K562 (cell line): ENCODE measurements around the gene IRF2BP2. TPM values are rescaled to one million over a fixed set of nuclear protein-coding genes. Genes with fewer than 3 reads are reported as not detected.

Experiments used
- ELK3 ChIP-seq: fragments of 450-650 bp; formaldehyde crosslinking; IDR thresholded peaks from 2 replicates; pipeline ENCODE4 v1.4.0; 2020; ENCODE audit warnings: mild to moderate bottlenecking
- GTF2A2 ChIP-seq: IDR thresholded peaks from 2 replicates; pipeline ENCODE4 v1.6.1; 2016; ENCODE audit warnings: mild to moderate bottlenecking, missing genetic modification characterization, missing compliant biosample characterization
- HDGF ChIP-seq: fragments of 450-650 bp; IDR thresholded peaks from 2 replicates; pipeline ENCODE4 v1.6.1; 2016
- MLLT1 ChIP-seq, 2 experiments: fragments of 450-650 bp; IDR thresholded peaks; 2 replicates each; pipeline ENCODE4 v1.6.1; 2016
- NR3C1 ChIP-seq: sonication (generic); formaldehyde crosslinking; IDR thresholded peaks from 2 replicates; pipeline ENCODE4 v1.8.1; 2022; ENCODE audit warnings: missing genetic modification reagents
- NUFIP1 ChIP-seq: fragments of 450-650 bp; IDR thresholded peaks from 2 replicates; pipeline ENCODE4 v1.6.1; 2018; ENCODE audit not compliant: partially characterized antibody
- POLR2B ChIP-seq: fragments of 450-650 bp; IDR thresholded peaks from 2 replicates; pipeline ENCODE4 v1.6.1; 2018; ENCODE audit warnings: low read depth; ENCODE audit not compliant: partially characterized antibody
- RHOXF2B ChIP-seq: fragments of 250-450 bp; sonication (Bioruptor Pico); conservative IDR thresholded peaks from 2 replicates; pipeline ENCODE4 v1.5.1; 2021
- SMAD4 ChIP-seq: fragments of 250-450 bp; sonication (Bioruptor Pico); conservative IDR thresholded peaks from 2 replicates; pipeline ENCODE4 v1.8.0; 2021; ENCODE audit warnings: inconsistent platforms, mild to moderate bottlenecking, moderate library complexity
- TEAD4 ChIP-seq, 2 experiments: sonication (generic) in 1 of 2; formaldehyde crosslinking in 1 of 2; IDR thresholded peaks; 2 replicates each; pipeline versions ENCODE4 v1.6.1 to v1.8.0; 2012 to 2022; ENCODE audit warnings: borderline replicate concordance in 1 of 2, inconsistent platforms in 1 of 2, low read length in 1 of 2, mild to moderate bottlenecking in 1 of 2, missing genetic modification reagents in 1 of 2
- ZBTB17 ChIP-seq: fragments of 450-650 bp; formaldehyde crosslinking; IDR thresholded peaks from 2 replicates; pipeline ENCODE4 v1.4.0; 2020; ENCODE audit warnings: mild to moderate bottlenecking
- ZBTB34 ChIP-seq: fragments of 250-450 bp; sonication (Bioruptor Pico); IDR thresholded peaks from 2 replicates; pipeline ENCODE4 v1.8.0; 2021; ENCODE audit warnings: mild to moderate bottlenecking, moderate library complexity
- ZBTB9 ChIP-seq: fragments of 450-650 bp; formaldehyde crosslinking; IDR thresholded peaks from 2 replicates; pipeline ENCODE4 v1.4.0; 2020; ENCODE audit warnings: mild to moderate bottlenecking, moderate library complexity
- ZNF512 ChIP-seq: IDR thresholded peaks from 2 replicates; pipeline ENCODE4 v1.6.1; 2016; ENCODE audit warnings: missing genetic modification characterization, missing compliant biosample characterization
- ZNF740 ChIP-seq, 3 experiments: fragments of 200-800 bp in 1 of 3; sonication (Bioruptor generic) in 1 of 3; sonication (generic) in 1 of 3; formaldehyde crosslinking in 1 of 3; IDR thresholded peaks; 2 replicates each; pipeline versions ENCODE4 v1.6.1 to v1.8.0; 2016 to 2022; ENCODE audit warnings: mild to moderate bottlenecking in 2 of 3, missing compliant biosample characterization in 2 of 3, missing genetic modification characterization in 2 of 3, missing genetic modification reagents in 1 of 3
- polyA plus RNA-seq, 8 experiments: library from polyadenylated mRNA; depleted of rRNA in 4 of 8; stranded (reverse) in 5 of 8; unstranded in 3 of 8; fragments of >200 nt; fragmentation: Nextera tagmentation in 2 of 8; fragmentation: Illumina TruSeq in 1 of 8; extraction: Ambion mirVana in 2 of 8; extraction: Trizol in 1 of 8; gene quantifications; 2 replicates each; pipeline versions ENCODE4 v1.2.1 to v1.2.3, GENCODE V29; 2011 to 2014; ENCODE audit warnings: inconsistent platforms in 1 of 8, missing spikeins in 1 of 8
- total RNA-seq, 7 experiments: library from RNA; depleted of rRNA in 6 of 7; stranded (reverse); fragments of >200 nt in 6 of 7; fragmentation: Illumina TruSeq in 2 of 7; extraction: Trizol in 2 of 7; gene quantifications; 2 replicates each; pipeline versions ENCODE4 v1.2.1 to v1.2.3, GENCODE V29; 2011 to 2021; ENCODE audit warnings: low replicate concordance in 1 of 7
- TF ChIP-seq, protein P1 (sequence below): fragments of 450-650 bp; formaldehyde crosslinking; IDR thresholded peaks from 2 replicates; pipeline ENCODE4 v1.4.0; 2022; ENCODE audit warnings: missing genetic modification characterization

IRF2BP2 gene
- total and polyA plus RNA-seq, 9 of the 15 experiments (the other 6 are each of a cell fraction or from before 2014, with no cell fraction given): 7.7 to 68.6 (median 22.1) TPM

- TF ChIP-seq TEAD4 (IDR thresholded peaks at IDR 0.05; ENCODE audit: low read length): no peak
- TF ChIP-seq TEAD4 (CRISPR knock-in tag; IDR thresholded peaks at IDR 0.05; ENCODE audit: borderline replicate concordance): no peak
- TF ChIP-seq SMAD4 (CRISPR knock-in tag): peak; percentile 12; the same call in 1 of the 2 replicates
- no peak for TF ChIP-seq ZNF740 (CRISPR knock-in tag; IDR thresholded peaks at IDR 0.05)
- TF ChIP-seq ZNF740 (tag; IDR thresholded peaks at IDR 0.05): 0 out of 4 replicates have a peak, but pooled peaks of 1 of the 2 experiments have one; percentile 45
- no peak for TF ChIP-seq NUFIP1
- peak; percentile 9 for TF ChIP-seq POLR2B
- TF ChIP-seq, protein P1, sequence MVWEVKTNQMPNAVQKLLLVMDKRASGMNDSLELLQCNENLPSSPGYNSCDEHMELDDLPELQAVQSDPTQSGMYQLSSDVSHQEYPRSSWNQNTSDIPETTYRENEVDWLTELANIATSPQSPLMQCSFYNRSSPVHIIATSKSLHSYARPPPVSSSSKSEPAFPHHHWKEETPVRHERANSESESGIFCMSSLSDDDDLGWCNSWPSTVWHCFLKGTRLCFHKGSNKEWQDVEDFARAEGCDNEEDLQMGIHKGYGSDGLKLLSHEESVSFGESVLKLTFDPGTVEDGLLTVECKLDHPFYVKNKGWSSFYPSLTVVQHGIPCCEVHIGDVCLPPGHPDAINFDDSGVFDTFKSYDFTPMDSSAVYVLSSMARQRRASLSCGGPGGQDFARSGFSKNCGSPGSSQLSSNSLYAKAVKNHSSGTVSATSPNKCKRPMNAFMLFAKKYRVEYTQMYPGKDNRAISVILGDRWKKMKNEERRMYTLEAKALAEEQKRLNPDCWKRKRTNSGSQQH: 0 out of 2 replicates have a peak, but pooled peaks have one; percentile 60
- TF ChIP-seq GTF2A2 (tag): peak; percentile 51; the same call in 1 of the 2 replicates
- peak; percentile 67; the same call in 1 of the 2 replicates for TF ChIP-seq ZBTB17 (CRISPR knock-in tag)
- 0 out of 2 replicates have a peak, but pooled peaks have one; percentile 65 for TF ChIP-seq RHOXF2B (CRISPR knock-in tag)
- peak; percentile 71; the same call in 1 of the 2 replicates for TF ChIP-seq ZBTB9 (CRISPR knock-in tag)
- TF ChIP-seq ZBTB34 (CRISPR knock-in tag): no peak
- TF ChIP-seq ELK3: no peak
- peak; percentile 39 to 45 for TF ChIP-seq MLLT1 (IDR thresholded peaks at IDR 0.05)
- TF ChIP-seq HDGF: 0 out of 2 replicates have a peak, but pooled peaks have one; percentile 36
- peak; percentile 4; the same call in 1 of the 2 replicates for TF ChIP-seq ZNF512 (tag)
- TF ChIP-seq NR3C1 (CRISPR knock-in tag): no peak
Measured at GRCh38 chr1:234611847-234612351, 1.9 kb upstream of the IRF2BP2 start (continued).
